Prostate gland (tissue), 2 donors: Measurements from ENCODE around the gene IFITM1. TPM values are rescaled to one million over a fixed set of nuclear protein-coding genes. Genes with fewer than 3 reads are reported as not detected.

Experiments used
- DNase-seq: peaks from one replicate; pipeline ENCODE4 v3.0.0-alpha.2; 2019; ENCODE audit warnings: low spot score
- H3K27ac ChIP-seq, 2 donors: fragments of 200-600 bp; sonication (generic); 2 replicates each; pipeline ENCODE4 v1.5.1; 2017 to 2019
- H3K27me3 ChIP-seq: fragments of 200-600 bp; sonication (generic); replicated peaks from 2 replicates; pipeline ENCODE4 v1.5.1; 2019; ENCODE audit not compliant: insufficient read depth
- H3K36me3 ChIP-seq, 2 donors: fragments of 200-600 bp; sonication (generic); 1 replicate in 1 of 2; 2 replicates in 1 of 2; pipeline versions ENCODE4 v1.5.1 to v1.8.1; 2017 to 2019
- H3K4me1 ChIP-seq: fragments of 200-600 bp; sonication (generic); replicated peaks from 2 replicates; pipeline ENCODE4 v1.5.1; 2019
- H3K4me3 ChIP-seq, 2 donors: fragments of 200-600 bp; sonication (generic); 2 replicates each; pipeline ENCODE4 v1.5.1; 2017 to 2019
- H3K9me3 ChIP-seq: fragments of 200-600 bp; sonication (generic); 2 replicates; pipeline ENCODE4 v1.5.1; 2017
- CTCF ChIP-seq, 4 experiments: fragments of 200-600 bp in 2 of 4; fragments of 450-650 bp in 2 of 4; sonication (generic) in 2 of 4; IDR thresholded peaks; 1 replicate in 3 of 4; 2 replicates in 1 of 4; pipeline ENCODE4 v1.5.1; 2016 to 2019; ENCODE audit warnings: antibody characterized with exemption in 4 of 4, mild to moderate bottlenecking in 2 of 4, moderate library complexity in 2 of 4
- POLR2A ChIP-seq: fragments of 450-650 bp; IDR thresholded peaks from one replicate; pipeline ENCODE4 v1.6.1; 2016; ENCODE audit warnings: antibody characterized with exemption, mild to moderate bottlenecking
- POLR2AphosphoS5 ChIP-seq: sonication (generic); formaldehyde crosslinking; IDR thresholded peaks from one replicate; pipeline ENCODE4 v1.6.1; 2017; ENCODE audit warnings: antibody characterized with exemption
- WGBS: methylation state at CpG from one replicate; pipeline ENCODE4 v1.1.5; 2018; 5-methylcytosine and 5-hydroxymethylcytosine counted together
- intact Hi-C: fragments of 100-400 bp; cut with DNase I; formaldehyde crosslinking; loops from one replicate; pipeline ENCODE4 v1.14.2; 2022
- total RNA-seq, 2 donors: library from RNA; depleted of rRNA; stranded (reverse); fragments of >200 nt; gene quantifications; one replicate each; pipeline ENCODE4 v1.1.0, GENCODE V29; 2016

The IFITM1 gene
- total RNA-seq, 2 donors from 2014 or later = 73.9 to 182 TPM

DNA sequence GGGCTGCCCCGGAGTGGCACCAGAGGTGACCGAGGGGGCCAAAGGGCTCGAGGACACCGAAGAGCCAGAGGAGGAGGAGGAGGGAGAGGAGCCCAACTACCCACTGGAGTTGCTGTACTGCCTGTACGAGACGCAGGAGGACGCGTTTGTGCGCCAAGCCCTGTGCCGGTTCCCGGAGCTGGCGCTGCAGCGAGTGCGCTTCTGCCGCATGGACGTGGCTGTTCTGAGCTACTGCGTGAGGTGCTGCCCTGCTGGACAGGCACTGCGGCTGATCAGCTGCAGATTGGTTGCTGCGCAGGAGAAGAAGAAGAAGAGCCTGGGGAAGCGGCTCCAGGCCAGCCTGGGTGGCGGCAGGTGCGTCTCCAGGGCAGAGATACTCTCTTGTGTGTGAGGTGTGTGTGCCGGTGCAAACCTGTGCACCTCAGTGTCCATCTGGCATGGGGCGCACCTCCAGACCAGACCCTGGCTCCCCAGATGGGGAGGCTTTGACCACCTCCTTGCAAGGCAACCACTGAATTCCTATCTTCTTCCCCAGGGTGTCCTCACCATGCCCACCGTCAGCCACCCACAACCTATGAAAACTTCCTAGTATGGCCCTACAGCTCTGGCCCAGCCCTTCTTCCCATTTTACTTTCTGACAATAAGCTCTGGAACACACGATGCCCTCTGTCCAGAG, 32.2 kb upstream of the IFITM1 start:
- no peaks in the 10 kb centered on the region for H3K9me3 ChIP-seq
- H3K36me3 ChIP-seq = no peaks in the 10 kb centered on the region
- no peak overlapping the region for H3K4me3 ChIP-seq
- H3K27me3 ChIP-seq = peaks cover 28% of the 10 kb centered on the region
- no peak overlapping the region for H3K27ac ChIP-seq
- 42% methylated on average over 24 of the region's 26 CpGs for whole genome bisulfite sequencing
- intact Hi-C loops = no loop called here
- no peak for TF ChIP-seq CTCF (IDR thresholded peaks at IDR 0.05)
- TF ChIP-seq POLR2A = no peak
- no peak for TF ChIP-seq POLR2AphosphoS5
- DNase-seq = no peak
- no peaks in the 10 kb centered on the region for H3K4me1 ChIP-seq

- Histone ChIP-seq H3K4me1 (no peaks in the 10 kb centered on the region), H3K36me3 (no peaks in the 10 kb centered on the region), H3K27ac (no peak overlapping the region), H3K9me3 (no peaks in the 10 kb centered on the region), H3K4me3 (no peak overlapping the region), H3K27me3 (peaks cover 28% of the 10 kb centered on the region)
- intact Hi-C loops = no loop called here
- DNase-seq = no peak
- 72% methylated on average over 4 of the region's 4 CpGs for WGBS
- TF ChIP-seq POLR2A (no peak), CTCF (IDR thresholded peaks at IDR 0.05) (no peak), POLR2AphosphoS5 (no peak)
These were observed 31.7 kb upstream of the IFITM1 start for GRCh38 chr11:282171-282570.

DNA sequence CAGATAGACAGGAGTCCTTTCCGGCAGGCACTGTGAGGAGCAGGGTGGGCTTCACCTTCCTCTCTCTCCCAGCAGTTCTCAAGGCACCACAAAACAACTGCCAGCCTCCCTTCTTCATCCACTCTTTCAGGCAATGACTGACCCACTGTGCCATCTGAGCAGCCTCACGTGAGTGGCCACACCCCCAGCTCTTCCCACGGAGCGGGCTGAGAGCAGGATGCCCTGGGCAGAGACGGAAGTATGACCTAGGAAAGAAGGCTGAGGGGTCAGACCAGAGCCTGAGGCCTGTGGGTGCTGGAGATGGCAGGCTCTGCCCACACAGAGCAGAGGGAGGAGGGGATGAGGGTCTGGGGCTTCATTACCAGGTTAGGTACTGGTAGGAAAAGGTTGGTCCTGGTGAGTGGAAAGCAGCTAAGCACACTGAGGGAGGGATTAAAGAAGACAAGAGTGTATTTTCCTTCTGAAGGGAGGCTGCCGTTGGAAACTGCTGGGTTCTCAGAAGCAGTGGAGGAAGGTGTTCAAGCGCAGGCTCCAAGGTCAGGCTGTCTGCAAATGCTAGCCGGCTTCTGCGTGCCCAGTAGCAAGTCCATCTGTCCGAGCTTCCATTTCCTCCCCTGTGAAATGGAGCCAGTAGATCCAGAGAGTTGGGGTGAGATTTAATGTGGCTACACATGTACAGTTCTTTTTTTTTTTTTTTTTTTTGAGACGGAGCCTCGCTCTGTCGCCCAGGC, 31.0 kb upstream of the IFITM1 start:
- no peaks in the 10 kb centered on the region for H3K9me3 ChIP-seq
- no peaks in the 10 kb centered on the region for H3K4me1 ChIP-seq
- DNase-seq = no peak
- TF ChIP-seq POLR2AphosphoS5 (no peak), CTCF (IDR thresholded peaks at IDR 0.05) (no peak), POLR2A (no peak)
- intact Hi-C loops = no loop called here
- H3K36me3 ChIP-seq = no peaks in the 10 kb centered on the region
- no peak overlapping the region for H3K4me3 ChIP-seq
- peaks cover 28% of the 10 kb centered on the region for H3K27me3 ChIP-seq
- 67% methylated on average over 13 of the region's 13 CpGs for WGBS
- no peak overlapping the region for H3K27ac ChIP-seq

GRCh38 chr11:283405-284104, 30.3 kb upstream of the IFITM1 start:
- WGBS = 79% methylated on average over 23 of the region's 23 CpGs
- H3K4me3 ChIP-seq = no peak overlapping the region
- TF ChIP-seq POLR2A (no peak), POLR2AphosphoS5 (no peak), CTCF (IDR thresholded peaks at IDR 0.05) (no peak)
- no peak for DNase-seq
- H3K36me3 ChIP-seq = no peaks in the 10 kb centered on the region
- no peaks in the 10 kb centered on the region for H3K4me1 ChIP-seq
- peaks cover 28% of the 10 kb centered on the region for H3K27me3 ChIP-seq
- H3K27ac ChIP-seq = no peak overlapping the region
- no peaks in the 10 kb centered on the region for H3K9me3 ChIP-seq
- intact Hi-C loops = no loop called here
